GM10248 (cell line): ENCODE data around the gene SLC6A8.

Experiments
- CTCF ChIA-PET: fragments of 300-600 bp; sonication (Branson Sonifier 250); formaldehyde crosslinking; extraction: SDS; loops from one replicate; lab custom pipeline; 2021; ENCODE audit warnings: antibody characterized with exemption; lab: Yijun Ruan, JAX
- POLR2A ChIA-PET: fragments of 350-650 bp; sonication (Branson Sonifier 250); formaldehyde crosslinking; extraction: SDS; loops from one replicate; lab custom pipeline; 2020; ENCODE audit warnings: antibody characterized with exemption; lab: Yijun Ruan, JAX
- DNase-seq: peaks from one replicate; pipeline ENCODE4 v3.0.0; 2012; ENCODE audit errors: extremely low spot score
- TF ChIP-seq, protein P1 (sequence below): IDR thresholded peaks from 2 replicates; pipeline ENCODE4 v1.5.1; 2012; ENCODE audit warnings: mild to moderate bottlenecking, low read depth; ENCODE audit errors: extremely low read depth, missing control alignments, control extremely low read depth

The SLC6A8 gene

DNA sequence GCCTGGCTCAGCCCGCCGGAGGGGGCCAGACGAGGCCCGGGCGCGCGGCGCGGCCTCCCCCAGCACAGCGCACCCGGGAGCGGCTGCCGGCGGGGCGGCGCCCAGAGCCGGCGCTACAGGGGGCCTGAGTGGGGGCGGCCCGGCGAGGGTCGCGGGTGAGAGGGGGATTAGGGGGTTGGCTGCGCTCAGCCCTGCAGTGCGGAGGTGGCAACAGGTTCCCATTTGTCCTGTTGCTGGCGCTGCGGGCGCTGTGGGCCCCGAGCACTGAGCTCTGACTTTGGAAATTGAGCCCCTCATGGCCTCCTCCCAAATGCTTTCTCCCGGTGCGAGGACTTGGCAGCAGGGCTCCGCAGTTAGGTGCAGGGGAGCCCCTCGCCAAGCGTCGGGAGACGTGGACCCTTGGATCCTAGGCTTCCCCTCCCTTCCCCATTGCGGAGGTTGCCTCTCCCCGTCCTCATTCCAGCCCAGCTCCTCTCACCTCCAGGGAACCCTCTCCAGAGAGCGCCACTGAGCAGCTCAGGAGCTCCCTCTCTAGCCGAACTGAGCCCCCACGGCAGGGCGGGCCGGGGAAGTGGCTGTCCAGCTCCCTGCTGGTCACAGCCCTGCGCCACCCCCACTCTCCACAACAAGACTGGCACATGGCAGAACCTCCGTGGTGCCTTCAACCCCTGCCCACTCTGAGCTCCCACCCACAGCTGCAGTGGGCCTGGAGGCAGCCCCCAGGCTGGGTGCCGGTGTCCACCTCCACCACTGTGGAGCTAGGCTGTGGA is 43.2 kb upstream of the SLC6A8 start:
- CTCF ChIA-PET: interaction anchor here (0.7 to 2.1 kb wide), 9 partner anchors 9 to 105 kb away, joined by 3 to 9 read pairs (median 4); no protein-coding TSS in a partner anchor
- no peak for DNase-seq
- POLR2A ChIA-PET: no interaction called here
- TF ChIP-seq, protein P1, sequence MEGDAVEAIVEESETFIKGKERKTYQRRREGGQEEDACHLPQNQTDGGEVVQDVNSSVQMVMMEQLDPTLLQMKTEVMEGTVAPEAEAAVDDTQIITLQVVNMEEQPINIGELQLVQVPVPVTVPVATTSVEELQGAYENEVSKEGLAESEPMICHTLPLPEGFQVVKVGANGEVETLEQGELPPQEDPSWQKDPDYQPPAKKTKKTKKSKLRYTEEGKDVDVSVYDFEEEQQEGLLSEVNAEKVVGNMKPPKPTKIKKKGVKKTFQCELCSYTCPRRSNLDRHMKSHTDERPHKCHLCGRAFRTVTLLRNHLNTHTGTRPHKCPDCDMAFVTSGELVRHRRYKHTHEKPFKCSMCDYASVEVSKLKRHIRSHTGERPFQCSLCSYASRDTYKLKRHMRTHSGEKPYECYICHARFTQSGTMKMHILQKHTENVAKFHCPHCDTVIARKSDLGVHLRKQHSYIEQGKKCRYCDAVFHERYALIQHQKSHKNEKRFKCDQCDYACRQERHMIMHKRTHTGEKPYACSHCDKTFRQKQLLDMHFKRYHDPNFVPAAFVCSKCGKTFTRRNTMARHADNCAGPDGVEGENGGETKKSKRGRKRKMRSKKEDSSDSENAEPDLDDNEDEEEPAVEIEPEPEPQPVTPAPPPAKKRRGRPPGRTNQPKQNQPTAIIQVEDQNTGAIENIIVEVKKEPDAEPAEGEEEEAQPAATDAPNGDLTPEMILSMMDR: no peak

DNA sequence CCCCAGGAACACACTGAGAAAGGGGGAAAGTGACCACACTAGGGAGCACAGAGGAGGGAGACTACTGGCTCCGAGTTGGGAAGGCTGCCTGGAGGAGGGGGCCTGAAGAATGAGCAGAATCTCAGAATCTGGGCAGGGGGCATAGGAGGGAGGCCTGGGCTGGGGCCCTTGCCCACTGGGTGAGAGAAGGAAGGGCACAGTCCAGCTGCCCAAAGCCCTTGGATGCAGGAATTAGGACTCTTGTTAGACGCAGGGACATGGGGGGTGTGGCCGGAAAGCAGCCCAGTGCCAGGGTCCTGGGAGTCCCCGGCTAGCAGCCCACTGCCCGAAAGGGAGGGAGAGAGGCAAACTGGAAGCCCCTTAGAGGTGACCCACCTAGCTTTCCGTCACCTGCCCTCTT is 42.6 kb upstream of the SLC6A8 start:
- CTCF ChIA-PET: interaction anchor here (0.7 to 2.1 kb wide), 8 partner anchors 15 to 106 kb away, joined by 3 to 9 read pairs (median 4); no protein-coding TSS in a partner anchor
- POLR2A ChIA-PET: no interaction called here
- DNase-seq: no peak
- TF ChIP-seq, protein P1: no peak

DNA sequence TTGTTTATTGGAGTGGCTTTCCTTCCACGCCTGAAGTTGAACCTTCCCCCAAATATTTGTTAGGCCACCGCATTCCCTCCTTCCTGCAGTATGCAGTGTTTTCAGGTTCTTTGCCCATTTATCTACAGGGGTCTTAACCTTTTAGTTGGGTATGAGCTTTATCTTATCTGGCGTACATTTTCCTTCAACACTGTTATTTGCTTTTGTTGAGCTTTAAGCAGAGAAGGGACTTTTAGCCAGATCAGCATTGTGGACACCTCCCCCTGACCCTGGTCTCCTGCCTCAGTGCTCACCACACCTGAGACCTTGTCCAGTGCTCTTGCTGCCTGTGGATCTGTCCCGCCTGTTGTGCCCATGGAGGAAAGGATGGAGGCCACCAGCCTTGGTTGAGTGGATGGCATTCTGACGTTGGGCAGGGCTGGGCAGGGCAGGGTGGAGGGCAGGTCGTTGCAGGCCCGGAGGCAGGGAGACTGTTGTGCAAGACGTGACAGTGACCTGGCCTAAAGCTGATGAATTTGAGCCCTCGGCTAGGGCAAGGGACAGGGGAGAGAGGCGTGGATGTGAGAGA is 41.7 kb upstream of the SLC6A8 start:
- POLR2A ChIA-PET: no interaction called here
- no peak for DNase-seq
- CTCF ChIA-PET: interaction anchor here (1.3 to 2.1 kb wide), 5 partner anchors 15 to 705 kb away, joined by 3 to 9 read pairs (median 4); no protein-coding TSS in a partner anchor
- TF ChIP-seq, protein P1: no peak

DNA sequence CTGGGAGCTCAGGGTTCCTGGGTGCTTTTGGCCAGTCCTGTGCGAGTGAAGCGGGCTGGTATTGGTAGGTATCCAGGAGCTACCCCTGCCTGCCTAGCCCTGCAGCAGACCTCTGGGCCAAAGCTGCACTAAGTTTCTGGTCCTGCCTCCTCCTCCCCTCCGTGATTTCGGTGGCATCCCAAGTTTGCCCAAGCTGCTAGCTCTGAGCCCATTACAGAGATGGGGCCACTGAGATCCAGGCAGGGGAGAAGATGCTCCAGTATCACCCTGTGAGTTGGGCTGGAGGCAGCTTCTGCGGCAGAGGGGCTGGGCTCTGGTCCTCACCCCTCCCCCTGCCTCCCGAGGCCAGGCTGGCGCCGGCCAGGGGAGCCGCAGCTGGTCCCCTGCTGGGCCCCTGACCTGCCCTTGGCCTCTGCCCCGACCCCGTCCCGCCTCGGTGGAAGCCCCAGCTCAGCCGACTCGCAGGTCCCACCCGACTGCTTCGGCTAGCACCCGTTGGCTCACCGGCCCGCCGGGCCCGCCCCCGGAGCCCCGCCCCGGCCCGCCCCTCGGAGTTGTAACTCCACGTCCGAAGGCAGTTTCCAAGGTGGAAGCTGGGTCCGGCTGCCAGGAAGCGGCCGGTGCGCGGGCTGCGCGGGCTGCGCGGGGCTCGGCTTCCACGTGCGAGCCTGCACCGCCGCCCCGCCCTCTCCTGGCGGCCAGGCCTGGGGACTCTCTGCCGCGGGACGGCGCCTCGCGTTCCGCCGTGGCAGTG is 40.9 kb upstream of the SLC6A8 start, which contains the start of gene DUSP9:
TSS of gene DUSP9 (plus strand) at position 584 of the 754 bp plus-strand sequence. CDS start 751 bp downstream, outside the sequence.
- ChIA-PET CTCF (interaction anchor here (0.9 to 1.9 kb wide), 7 partner anchors 12 to 705 kb away, joined by 3 to 6 read pairs (median 4); no protein-coding TSS in a partner anchor), POLR2A (no interaction called here)
- no peak for DNase-seq
- TF ChIP-seq, protein P1: no peak

DNA sequence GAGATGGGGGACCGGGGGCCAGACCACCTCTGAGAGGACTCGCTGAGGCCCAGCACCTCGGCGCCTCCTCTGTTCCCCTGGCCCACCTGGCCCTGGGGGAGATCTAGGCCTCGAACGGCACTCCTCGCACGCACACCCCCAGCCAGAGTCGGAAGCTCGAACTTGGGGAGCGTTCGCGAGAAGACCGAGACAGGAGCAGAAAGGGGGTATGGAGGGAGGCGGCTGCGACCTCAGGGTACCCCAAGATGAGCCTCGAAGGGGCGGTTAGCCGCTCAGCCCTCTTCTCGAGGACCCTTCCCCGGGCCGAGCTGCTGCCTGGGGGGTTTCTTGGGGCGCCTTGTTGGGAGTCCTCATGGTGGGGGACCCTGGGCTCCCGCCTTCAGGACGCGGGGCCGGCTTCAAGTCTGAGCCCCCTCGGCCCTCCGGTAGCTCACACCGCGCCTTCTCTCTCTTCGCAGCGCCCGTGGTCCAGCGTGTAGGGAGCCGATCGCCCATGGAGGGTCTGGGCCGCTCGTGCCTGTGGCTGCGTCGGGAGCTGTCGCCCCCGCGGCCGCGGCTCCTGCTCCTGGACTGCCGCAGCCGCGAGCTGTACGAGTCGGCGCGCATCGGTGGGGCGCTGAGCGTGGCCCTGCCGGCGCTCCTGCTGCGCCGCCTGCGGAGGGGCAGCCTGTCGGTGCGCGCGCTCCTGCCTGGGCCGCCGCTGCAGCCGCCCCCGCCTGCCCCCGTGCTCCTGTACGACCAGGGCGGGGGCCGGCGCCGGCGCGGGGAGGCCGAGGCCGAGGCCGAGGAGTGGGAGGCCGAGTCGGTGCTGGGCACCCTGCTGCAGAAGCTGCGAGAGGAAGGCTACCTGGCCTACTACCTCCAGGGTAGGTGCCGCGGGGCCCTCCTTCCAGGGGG is 40.0 kb upstream of the SLC6A8 start:
- CTCF ChIA-PET: interaction anchor here (0.9 to 2.3 kb wide), 11 partner anchors 10 to 700 kb away, joined by 3 to 8 read pairs (median 4); no protein-coding TSS in a partner anchor

More for the DNA sequence above, 40.0 kb upstream of the SLC6A8 start:
- POLR2A ChIA-PET: no interaction called here
- TF ChIP-seq, protein P1: no peak
- no peak for DNase-seq
